Stomach smooth muscle (tissue), 2 donors: ENCODE measurements around the gene NGRN.
"Not testable (repeated sequence)": the region's sequence is repeated elsewhere in the genome, so short reads cannot be mapped to it uniquely, and the experiment has no call there.

ENCODE experiments used
- H3K27ac ChIP-seq: one replicate; pipeline ENCODE4 v1.7.0; 2013; ENCODE audit warnings: mild to moderate bottlenecking, low read length, inconsistent platforms
- H3K27me3 ChIP-seq, 2 donors: one replicate each; pipeline ENCODE4 v1.7.0; 2013; ENCODE audit warnings: low read length in 2 of 2; ENCODE audit not compliant: insufficient read depth in 2 of 2, control insufficient read depth in 1 of 2
- H3K36me3 ChIP-seq, 2 donors: one replicate each; pipeline ENCODE4 v1.7.0; 2013; ENCODE audit warnings: low read length in 2 of 2; ENCODE audit not compliant: control insufficient read depth in 2 of 2, insufficient read depth in 2 of 2
- H3K4me1 ChIP-seq: one replicate; pipeline ENCODE4 v1.7.0; 2013; ENCODE audit warnings: low read length; ENCODE audit not compliant: control insufficient read depth, insufficient read depth
- H3K4me3 ChIP-seq, 2 donors: one replicate each; pipeline ENCODE4 v1.7.0; 2013; ENCODE audit warnings: low read length in 2 of 2
- H3K9ac ChIP-seq, 2 donors: one replicate each; pipeline ENCODE4 v1.7.0; 2013; ENCODE audit warnings: low read length in 2 of 2, mild to moderate bottlenecking in 1 of 2
- H3K9me3 ChIP-seq, 2 donors: one replicate each; pipeline ENCODE4 v1.7.0; 2013; ENCODE audit warnings: low read length in 2 of 2; ENCODE audit not compliant: control insufficient read depth in 2 of 2
- donor health status: healthy.
- donor health status: Pancreatic carcinoma.

Gene NGRN

GRCh38 chr15:90300988-90301706, 35.7 kb downstream of the NGRN start:
- Histone ChIP-seq H3K4me1 (peaks cover 5% of the 10 kb centered on the region), H3K9me3 (no peaks in the 10 kb centered on the region), H3K27me3 (no peaks in the 10 kb centered on the region), H3K4me3 (no peak overlapping the region), H3K27ac (no peak overlapping the region), H3K9ac (no peak overlapping the region), H3K36me3 (no peaks in the 10 kb centered on the region)

- no peak overlapping the region for H3K27ac ChIP-seq
- no peak overlapping the region for H3K9ac ChIP-seq
Observed at GRCh38 chr15:90301707-90302300, 36.3 kb downstream of the NGRN start.

GRCh38 chr15:90305355-90305754, 39.9 kb downstream of the NGRN start:
- H3K4me1 ChIP-seq, H3K27ac ChIP-seq, H3K4me3 ChIP-seq, H3K9me3 ChIP-seq, H3K36me3 ChIP-seq, H3K27me3 ChIP-seq, H3K9ac ChIP-seq: not testable (repeated sequence)

More at GRCh38 chr15:90301707-90302300, 36.3 kb downstream of the NGRN start:
- no peaks in the 10 kb centered on the region for H3K27me3 ChIP-seq
- H3K4me3 ChIP-seq = no peak overlapping the region
- H3K4me1 ChIP-seq = peaks cover 5% of the 10 kb centered on the region
- H3K36me3 ChIP-seq = no peaks in the 10 kb centered on the region
- no peaks in the 10 kb centered on the region for H3K9me3 ChIP-seq

- Histone ChIP-seq H3K4me1 (peaks cover 5% of the 10 kb centered on the region), H3K4me3 (no peak overlapping the region), H3K9ac (no peak overlapping the region), H3K36me3 (no peaks in the 10 kb centered on the region), H3K9me3 (no peaks in the 10 kb centered on the region), H3K27me3 (no peaks in the 10 kb centered on the region), H3K27ac (no peak overlapping the region)
Observed at GRCh38 chr15:90305932-90306331, 40.5 kb downstream of the NGRN start.

- no peaks in the 10 kb centered on the region for H3K4me1 ChIP-seq
- H3K27ac ChIP-seq = no peak overlapping the region
- no peak overlapping the region for H3K9ac ChIP-seq
- H3K36me3 ChIP-seq = no peaks in the 10 kb centered on the region
- H3K27me3 ChIP-seq = no peaks in the 10 kb centered on the region
- no peaks in the 10 kb centered on the region for H3K9me3 ChIP-seq
- H3K4me3 ChIP-seq = no peak overlapping the region
Observed at GRCh38 chr15:90306560-90306959, 41.1 kb downstream of the NGRN start.

- H3K27me3 ChIP-seq = no peaks in the 10 kb centered on the region
- no peak overlapping the region for H3K9ac ChIP-seq
- no peak overlapping the region for H3K27ac ChIP-seq
- no peaks in the 10 kb centered on the region for H3K4me1 ChIP-seq
- no peak overlapping the region for H3K4me3 ChIP-seq
- H3K36me3 ChIP-seq = no peaks in the 10 kb centered on the region
- no peaks in the 10 kb centered on the region for H3K9me3 ChIP-seq
Observed at GRCh38 chr15:90307661-90308060, 42.2 kb downstream of the NGRN start.

GRCh38 chr15:90309020-90309419, 43.5 kb downstream of the NGRN start:
- no peak overlapping the region for H3K4me3 ChIP-seq
- no peaks in the 10 kb centered on the region for H3K4me1 ChIP-seq
- H3K9me3 ChIP-seq = no peaks in the 10 kb centered on the region
- no peaks in the 10 kb centered on the region for H3K36me3 ChIP-seq
- no peak overlapping the region for H3K27ac ChIP-seq
- no peaks in the 10 kb centered on the region for H3K27me3 ChIP-seq
- H3K9ac ChIP-seq = no peak overlapping the region

GRCh38 chr15:90315278-90315982, 50.0 kb downstream of the NGRN start:
- H3K27me3 ChIP-seq = no peaks in the 10 kb centered on the region
- peak overlapping the region in 1 of 2 donors; percentile 21 for H3K9ac ChIP-seq
- peak overlapping the region; percentile 58 for H3K27ac ChIP-seq
- H3K9me3 ChIP-seq = no peaks in the 10 kb centered on the region
- peak overlapping the region in 1 of 2 donors; percentile 3 for H3K4me3 ChIP-seq
- no peaks in the 10 kb centered on the region for H3K36me3 ChIP-seq
- H3K4me1 ChIP-seq = peaks cover 18% of the 10 kb centered on the region

GRCh38 chr15:90316139-90316538, 50.7 kb downstream of the NGRN start:
- Histone ChIP-seq H3K36me3 (no peaks in the 10 kb centered on the region), H3K9me3 (no peaks in the 10 kb centered on the region), H3K4me3 (no peak overlapping the region), H3K9ac (no peak overlapping the region), H3K27me3 (no peaks in the 10 kb centered on the region), H3K27ac (peak overlapping the region; percentile 58), H3K4me1 (peaks cover 18% of the 10 kb centered on the region)

GRCh38 chr15:90318591-90318990, 53.1 kb downstream of the NGRN start:
- H3K9ac ChIP-seq = no peak overlapping the region
- no peaks in the 10 kb centered on the region for H3K27me3 ChIP-seq
- no peaks in the 10 kb centered on the region for H3K9me3 ChIP-seq
- no peak overlapping the region for H3K4me3 ChIP-seq
- H3K36me3 ChIP-seq = no peaks in the 10 kb centered on the region
- H3K27ac ChIP-seq = no peak overlapping the region
- peaks cover 18% of the 10 kb centered on the region for H3K4me1 ChIP-seq
